Lower leg skin (tissue), 3 donors: Measurements from ENCODE around the gene CD99L2.

ENCODE experiments used
- CTCF ChIP-seq, 3 donors: fragments of 450-650 bp; IDR thresholded peaks; one replicate each; pipeline ENCODE4 v1.5.1; 2016; ENCODE audit warnings: antibody characterized with exemption in 3 of 3, mild to moderate bottlenecking in 3 of 3, moderate library complexity in 2 of 3
- POLR2A ChIP-seq, 2 donors: fragments of 450-650 bp; IDR thresholded peaks; one replicate each; pipeline ENCODE4 v1.6.1; 2016 to 2017; ENCODE audit warnings: antibody characterized with exemption in 2 of 2, mild to moderate bottlenecking in 1 of 2, moderate library complexity in 1 of 2

- TF ChIP-seq CTCF (IDR thresholded peaks at IDR 0.05) (no peak), POLR2A (IDR thresholded peaks at IDR 0.05) (no peak)
These were observed 130.9 kb downstream of the CD99L2 start for GRCh38 chrX:150767475-150768131.
